Right lobe of liver (tissue), 6 donors: Measurements from ENCODE around the gene OPRL1. TPM values are rescaled to one million over a fixed set of nuclear protein-coding genes. Genes with fewer than 3 reads are reported as not detected.
A peak's percentile ranks its signal among the peaks of the same experiment; 100 is the strongest.

Experiments
- ATAC-seq, 4 donors: fragments of 200-7000 bp; cut with Tn5 transposase; one replicate each; pipeline ENCODE4 v1.9.1; 2020; ENCODE audit warnings: mild to moderate bottlenecking in 4 of 4, moderate library complexity in 4 of 4
- DNase-seq, 3 donors: peaks; one replicate each; pipeline ENCODE4 v3.0.0-alpha.2; 2020
- H3K27ac ChIP-seq, 3 donors: fragments of 200-600 bp; one replicate each; pipeline ENCODE4 v1.8.0; 2022
- H3K27me3 ChIP-seq, 2 donors: fragments of 200-600 bp; one replicate each; pipeline ENCODE4 v1.8.0; 2022
- H3K36me3 ChIP-seq, 4 donors: fragments of 200-600 bp; sonication (generic) in 1 of 4; one replicate each; pipeline versions ENCODE4 v1.5.1 to v1.8.0; 2017 to 2022; ENCODE audit warnings: control low read depth in 1 of 4
- H3K4me1 ChIP-seq, 4 donors: fragments of 200-600 bp; sonication (generic) in 1 of 4; one replicate each; pipeline versions ENCODE4 v1.5.1 to v1.8.0; 2017 to 2022; ENCODE audit warnings: control low read depth in 1 of 4
- H3K4me3 ChIP-seq, 3 donors: fragments of 200-600 bp; one replicate each; pipeline ENCODE4 v1.8.0; 2022
- H3K9me3 ChIP-seq, 4 donors: fragments of 200-600 bp; sonication (generic) in 1 of 4; one replicate each; pipeline versions ENCODE4 v1.5.1 to v1.8.0; 2017 to 2022; ENCODE audit warnings: control low read depth in 1 of 4
- POLR2A ChIP-seq: fragments of 450-650 bp; IDR thresholded peaks from one replicate; pipeline ENCODE4 v1.6.1; 2017; ENCODE audit warnings: antibody characterized with exemption, mild to moderate bottlenecking
- WGBS: methylation state at CpG from one replicate; pipeline ENCODE4 v1.1.6; 2018; ENCODE audit warnings: low coverage, low lambda C conversion rate; ENCODE audit not compliant: insufficient coverage; ENCODE audit errors: missing lambda C conversion rate; 5-methylcytosine and 5-hydroxymethylcytosine counted together
- intact Hi-C, 2 donors: fragments of 100-400 bp; cut with DNase I; formaldehyde crosslinking; loops; one replicate each; pipeline versions ENCODE4 v1.11.2 to v1.14.1; 2022
- total RNA-seq, 6 experiments: library from RNA; depleted of rRNA in 2 of 6; stranded (reverse); fragments of >200 nt in 2 of 6; fragmentation: NEBNext Ultra II Directional in 3 of 6; extraction: Animal tissue kit (Norgen Biotek cat#: 25700) in 3 of 6; gene quantifications; one replicate each; pipeline versions ENCODE4 v1.1.0 to v1.2.4, GENCODE V29; 2016 to 2023
- TF ChIP-seq, protein P1 (sequence below), 4 donors: fragments of 200-600 bp in 3 of 4; fragments of 450-650 bp in 1 of 4; IDR thresholded peaks; one replicate each; pipeline versions ENCODE4 v1.5.1 to v1.8.0; 2016 to 2022; ENCODE audit warnings: antibody characterized with exemption in 4 of 4, mild to moderate bottlenecking in 2 of 4
- donor health status: DM: no; HTN: yes; CAD: no.
- donor health status: DM: no; HTN: no; CAD: no.
- donor health status: DM: no; HTN: no; CAD: no.
- donor health status: DM: no; HTN: yes; CAD: no.
- donor health status: DM: no; HTN: yes; CAD: no.

OPRL1 gene
- total RNA-seq, 6 experiments from 2014 or later: 0.13 to 0.32 (median 0.25) TPM; not detected in 1

DNA sequence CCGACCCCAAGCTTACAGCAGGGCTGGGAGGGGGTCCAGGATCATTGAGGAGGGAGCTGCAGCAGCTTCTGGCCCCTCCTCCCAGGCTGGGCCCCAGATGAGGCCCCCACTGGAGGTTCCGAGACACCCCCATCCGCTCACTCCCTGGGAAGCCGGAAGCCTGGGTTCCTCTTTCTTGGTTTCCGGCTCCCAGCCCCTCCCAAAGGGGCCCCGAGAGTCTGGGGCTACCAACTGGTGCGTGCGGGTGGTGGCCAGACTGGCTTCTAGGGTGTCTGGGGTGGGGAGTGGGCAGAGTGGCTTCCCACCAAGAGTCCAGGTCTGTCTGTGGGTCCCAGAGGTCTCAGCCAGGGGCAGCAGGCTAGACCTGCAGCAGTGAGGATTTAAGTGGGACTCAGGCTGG, 2.8 kb upstream of the OPRL1 start:
- H3K9me3 ChIP-seq: no peaks in the 10 kb centered on the region
- peaks cover 0 to 8% (median 0%) of the 10 kb centered on the region in 4 donors for H3K36me3 ChIP-seq
- no peaks in the 10 kb centered on the region for H3K27me3 ChIP-seq
- ATAC-seq: peak in 2 of 4 donors; percentile 2 to 16
- H3K4me1 ChIP-seq: peaks cover 0 to 6% (median 0%) of the 10 kb centered on the region in 4 donors
- H3K4me3 ChIP-seq: peak overlapping the region; percentile 22 to 63 (median 58)
- no CpG with 5 or more reads among the region's 8 CpGs for WGBS
- intact Hi-C loops: no loop called here
- peak overlapping the region in 1 of 3 donors; percentile 37 for H3K27ac ChIP-seq
- TF ChIP-seq, protein P1, sequence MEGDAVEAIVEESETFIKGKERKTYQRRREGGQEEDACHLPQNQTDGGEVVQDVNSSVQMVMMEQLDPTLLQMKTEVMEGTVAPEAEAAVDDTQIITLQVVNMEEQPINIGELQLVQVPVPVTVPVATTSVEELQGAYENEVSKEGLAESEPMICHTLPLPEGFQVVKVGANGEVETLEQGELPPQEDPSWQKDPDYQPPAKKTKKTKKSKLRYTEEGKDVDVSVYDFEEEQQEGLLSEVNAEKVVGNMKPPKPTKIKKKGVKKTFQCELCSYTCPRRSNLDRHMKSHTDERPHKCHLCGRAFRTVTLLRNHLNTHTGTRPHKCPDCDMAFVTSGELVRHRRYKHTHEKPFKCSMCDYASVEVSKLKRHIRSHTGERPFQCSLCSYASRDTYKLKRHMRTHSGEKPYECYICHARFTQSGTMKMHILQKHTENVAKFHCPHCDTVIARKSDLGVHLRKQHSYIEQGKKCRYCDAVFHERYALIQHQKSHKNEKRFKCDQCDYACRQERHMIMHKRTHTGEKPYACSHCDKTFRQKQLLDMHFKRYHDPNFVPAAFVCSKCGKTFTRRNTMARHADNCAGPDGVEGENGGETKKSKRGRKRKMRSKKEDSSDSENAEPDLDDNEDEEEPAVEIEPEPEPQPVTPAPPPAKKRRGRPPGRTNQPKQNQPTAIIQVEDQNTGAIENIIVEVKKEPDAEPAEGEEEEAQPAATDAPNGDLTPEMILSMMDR (IDR thresholded peaks at IDR 0.05): no peak
- no peak for TF ChIP-seq POLR2A
- DNase-seq: peak in 1 of 3 donors; percentile 51

DNA sequence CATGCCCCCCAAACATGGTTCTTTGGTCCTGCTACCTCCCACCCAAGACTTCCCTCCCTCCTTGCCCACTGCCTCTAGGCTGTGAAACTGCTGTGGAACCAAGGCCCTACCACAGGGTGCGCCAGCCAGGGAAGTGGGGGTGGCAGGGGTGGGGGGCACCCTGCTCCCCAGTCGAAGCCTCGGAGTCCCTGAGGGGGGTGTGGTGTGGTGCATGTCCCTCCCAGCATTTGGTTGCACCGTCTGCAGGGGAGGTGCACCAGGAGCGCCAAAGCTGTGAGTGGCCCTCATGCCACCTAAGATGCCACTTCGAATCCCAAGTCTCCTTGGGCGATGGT, 2.4 kb upstream of the OPRL1 start:
- no peak overlapping the region for H3K27ac ChIP-seq
- no peaks in the 10 kb centered on the region for H3K27me3 ChIP-seq
- H3K4me3 ChIP-seq: peak overlapping the region; percentile 22 to 63 (median 58)
- H3K9me3 ChIP-seq: no peaks in the 10 kb centered on the region
- TF ChIP-seq, protein P1 (IDR thresholded peaks at IDR 0.05): no peak
- TF ChIP-seq POLR2A: no peak
- peaks cover 0 to 6% (median 0%) of the 10 kb centered on the region in 4 donors for H3K4me1 ChIP-seq
- DNase-seq: no peak
- no peak for ATAC-seq
- no CpG with 5 or more reads among the region's 7 CpGs for WGBS
- H3K36me3 ChIP-seq: peaks cover 0 to 5% (median 0%) of the 10 kb centered on the region in 4 donors
- intact Hi-C loops: no loop called here

DNA sequence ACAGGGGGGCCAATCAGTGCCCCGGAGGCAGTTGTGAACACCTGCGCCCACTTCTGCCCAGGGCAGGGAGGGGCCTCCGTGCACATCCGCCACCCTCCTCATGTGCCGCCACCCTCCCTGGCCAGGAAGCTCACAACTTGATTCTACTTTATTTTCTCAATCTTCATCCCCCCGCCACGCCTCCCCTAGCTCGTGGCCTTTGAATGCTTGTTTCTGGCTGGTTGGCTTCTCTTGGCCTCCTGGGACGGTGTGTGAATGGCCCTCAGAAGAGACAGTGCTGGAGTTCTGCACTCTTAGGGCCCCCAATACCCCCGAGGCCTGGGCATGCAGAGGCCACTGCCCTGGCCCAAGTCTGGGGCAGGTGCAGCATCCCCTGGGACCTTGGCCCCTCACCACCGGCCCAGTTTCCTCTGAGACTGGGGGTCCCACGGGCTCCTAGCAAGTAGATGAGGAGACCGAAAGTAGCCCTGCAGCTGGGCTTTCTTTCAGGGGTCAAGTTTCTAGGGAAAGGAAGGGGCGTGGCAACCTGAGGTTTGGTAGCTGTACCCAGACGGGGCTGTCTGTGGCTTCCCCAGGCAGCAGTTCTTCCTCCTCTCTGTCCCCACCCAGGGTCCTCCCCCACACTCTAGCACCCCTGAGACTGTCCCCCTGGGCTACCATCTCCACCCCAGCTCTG, 1.9 kb upstream of the OPRL1 start:
- peak; percentile 3 to 29 (median 6) for ATAC-seq
- Histone ChIP-seq H3K4me3 (peak overlapping the region; percentile 56 to 63 (median 58)), H3K4me1 (peaks cover 0 to 7% (median 0%) of the 10 kb centered on the region in 4 donors), H3K27ac (peak overlapping the region in 2 of 3 donors; percentile 68 to 73), H3K36me3 (peaks cover 0 to 5% (median 0%) of the 10 kb centered on the region in 4 donors), H3K9me3 (no peaks in the 10 kb centered on the region), H3K27me3 (no peaks in the 10 kb centered on the region)
- WGBS: 18% methylated on average over 3 of the region's 15 CpGs
- TF ChIP-seq, protein P1 (IDR thresholded peaks at IDR 0.05): no peak
- TF ChIP-seq POLR2A: no peak
- DNase-seq: peak in 1 of 3 donors; percentile 44
- intact Hi-C loops: no loop called here

DNA sequence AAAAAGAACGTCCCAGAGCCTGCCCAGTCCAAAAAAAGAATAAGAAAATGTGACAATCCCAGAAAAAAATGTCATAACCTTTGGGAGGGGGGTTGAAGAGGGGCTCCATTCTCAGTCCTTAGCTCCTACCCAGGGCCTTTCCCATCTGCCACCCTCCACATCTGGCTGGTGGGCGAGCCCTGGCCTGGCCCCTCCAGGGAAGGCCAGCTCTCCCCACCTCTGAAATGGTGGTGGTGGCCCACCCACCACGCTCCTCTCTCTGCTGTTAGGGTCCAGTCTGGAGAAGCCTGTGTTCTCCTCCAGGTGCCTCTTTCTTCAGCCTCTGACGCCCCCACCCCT, 979 bp upstream of the OPRL1 start:
- ATAC-seq: no peak
- peaks cover 0 to 2% (median 0%) of the 10 kb centered on the region in 4 donors for H3K36me3 ChIP-seq
- H3K27ac ChIP-seq: peak overlapping the region; percentile 26 to 73 (median 68)
- no peak for TF ChIP-seq POLR2A
- TF ChIP-seq, protein P1 (IDR thresholded peaks at IDR 0.05): no peak
- peak overlapping the region; percentile 56 to 63 (median 58) for H3K4me3 ChIP-seq
- 60% methylated on average over 1 of the region's 4 CpGs for WGBS
- no peak for DNase-seq
- peaks cover 0 to 3% of the 10 kb centered on the region in 2 donors for H3K27me3 ChIP-seq
- H3K9me3 ChIP-seq: no peaks in the 10 kb centered on the region
- intact Hi-C loops: no loop called here
- H3K4me1 ChIP-seq: peaks cover 0 to 15% (median 1%) of the 10 kb centered on the region in 4 donors
